GM04503 (cell line): ENCODE results near the gene MARCKSL1.
"Not testable (repeated sequence)": the region's sequence is repeated elsewhere in the genome, so short reads cannot be mapped to it uniquely, and the experiment has no call there.

Experiments
- DNase-seq: peaks from one replicate; pipeline ENCODE4 v3.0.0-alpha.2; 2012; ENCODE audit warnings: low read depth

Gene MARCKSL1

GRCh38 chr1:32333251-32333963 lies 2.6 kb downstream of the MARCKSL1 start:
- DNase-seq, result no peak

- DNase-seq, result no peak
Measured at GRCh38 chr1:32332290-32333079, 3.5 kb downstream of the MARCKSL1 start.

DNA sequence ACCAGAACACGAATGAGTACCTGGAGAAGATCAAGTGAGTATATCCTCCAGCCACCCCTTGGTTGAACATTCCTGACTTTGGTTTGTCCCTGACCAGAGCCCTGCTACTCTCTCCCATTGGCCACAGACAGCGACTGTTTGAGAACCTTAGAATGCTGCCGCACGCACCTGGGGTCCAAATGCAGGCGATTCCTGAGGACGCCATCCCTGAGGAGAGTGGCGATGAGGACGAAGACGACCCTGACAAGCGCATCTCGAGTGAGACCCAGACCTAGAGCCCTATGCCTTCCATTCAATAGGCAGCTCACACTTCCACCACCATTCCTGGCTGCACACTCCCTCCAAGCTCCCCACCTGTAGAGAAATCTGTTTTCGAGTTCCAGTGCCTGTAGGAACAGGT lies 4.5 kb downstream of the MARCKSL1 start:
- no peak for DNase-seq

DNA sequence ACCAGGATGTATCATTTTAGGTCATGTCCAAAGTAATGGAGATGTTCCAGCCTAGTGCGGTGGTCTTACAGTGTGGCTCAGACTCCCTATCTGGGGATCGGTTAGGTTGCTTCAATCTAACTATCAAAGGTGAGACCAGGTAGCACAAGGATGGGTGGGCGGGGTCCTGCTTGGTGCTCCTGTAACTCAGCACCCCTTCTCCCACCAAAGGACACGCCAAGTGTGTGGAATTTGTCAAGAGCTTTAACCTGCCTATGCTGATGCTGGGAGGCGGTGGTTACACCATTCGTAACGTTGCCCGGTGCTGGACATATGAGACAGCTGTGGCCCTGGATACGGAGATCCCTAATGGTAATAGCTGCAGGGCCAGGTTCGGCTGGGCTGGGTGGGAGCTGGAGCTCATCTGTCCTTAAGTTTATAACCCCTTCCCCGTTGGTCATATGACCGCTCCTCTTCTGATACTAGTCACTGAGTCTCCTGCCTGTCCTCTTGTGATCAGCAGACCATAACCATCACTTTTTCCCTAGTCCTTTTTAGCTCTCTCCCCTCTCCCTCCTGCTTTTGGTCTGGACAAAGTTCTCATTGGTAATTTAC lies 5.4 kb downstream of the MARCKSL1 start:
- no peak for DNase-seq

- DNase-seq, result no peak
Measured at GRCh38 chr1:32329931-32330466, 6.0 kb downstream of the MARCKSL1 start.

GRCh38 chr1:32327204-32327603 lies 8.8 kb downstream of the MARCKSL1 start:
- no peak for DNase-seq

GRCh38 chr1:32321712-32322291 lies 14.2 kb downstream of the MARCKSL1 start:
- no peak for DNase-seq

- no peak for DNase-seq
Measured at GRCh38 chr1:32318127-32318869, 17.7 kb downstream of the MARCKSL1 start.

GRCh38 chr1:32316903-32317277 lies 19.1 kb downstream of the MARCKSL1 start:
- DNase-seq, result no peak

DNA sequence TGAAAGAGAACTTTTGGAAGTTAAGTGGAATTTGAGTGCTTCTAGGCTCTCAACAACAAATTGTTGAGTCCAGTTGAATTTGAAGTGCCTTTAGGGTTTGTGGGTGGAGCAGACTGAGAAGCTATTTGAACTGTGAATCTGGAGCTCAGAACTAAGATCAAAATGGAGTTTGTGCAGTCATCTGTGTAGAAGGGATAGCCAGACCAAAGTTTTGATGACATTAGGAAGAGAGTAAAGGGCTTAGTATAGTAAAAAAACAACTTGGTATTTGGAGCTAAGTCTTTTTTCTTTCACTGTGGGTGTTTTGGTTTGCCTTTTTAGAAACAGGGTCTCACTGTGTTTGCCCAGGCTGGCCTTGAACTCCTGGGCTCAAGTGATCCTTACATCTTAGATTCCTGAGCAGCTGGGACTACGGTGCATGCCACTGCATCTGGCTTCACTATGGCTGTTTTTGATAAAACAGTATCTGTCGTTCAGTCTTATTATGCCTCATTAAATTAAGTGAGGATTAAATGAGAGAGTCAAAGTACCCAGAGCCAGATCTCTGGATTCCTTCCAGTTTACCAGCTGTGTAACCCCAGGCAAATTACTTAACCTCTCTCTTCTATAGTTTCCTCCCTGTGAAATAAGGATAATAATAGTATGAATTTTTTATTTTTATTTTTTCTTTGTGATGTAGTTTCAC lies 24.2 kb downstream of the MARCKSL1 start:
- no peak for DNase-seq

DNA sequence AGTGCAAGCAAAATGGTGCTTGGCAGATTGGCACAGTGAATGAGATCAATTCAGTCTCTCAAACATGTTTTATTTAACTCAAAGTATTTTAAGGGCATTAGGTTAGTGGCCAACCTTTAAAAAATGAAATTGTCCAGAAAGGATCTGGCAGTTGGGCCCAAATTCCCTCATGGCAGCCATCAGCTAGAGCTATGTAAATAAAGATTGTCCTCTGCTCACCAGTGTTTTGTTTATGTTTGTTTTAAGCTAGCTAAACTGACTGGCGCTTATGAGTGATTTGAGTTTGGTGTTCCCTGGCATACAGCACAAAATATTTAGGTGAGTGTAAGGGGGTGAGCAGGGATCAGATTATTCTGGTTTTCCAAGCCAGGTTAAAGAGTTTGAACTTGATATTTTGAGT lies 26.1 kb downstream of the MARCKSL1 start:
- no peak for DNase-seq

GRCh38 chr1:32307324-32307723 lies 28.7 kb downstream of the MARCKSL1 start:
- DNase-seq, result peak; percentile 13

DNA sequence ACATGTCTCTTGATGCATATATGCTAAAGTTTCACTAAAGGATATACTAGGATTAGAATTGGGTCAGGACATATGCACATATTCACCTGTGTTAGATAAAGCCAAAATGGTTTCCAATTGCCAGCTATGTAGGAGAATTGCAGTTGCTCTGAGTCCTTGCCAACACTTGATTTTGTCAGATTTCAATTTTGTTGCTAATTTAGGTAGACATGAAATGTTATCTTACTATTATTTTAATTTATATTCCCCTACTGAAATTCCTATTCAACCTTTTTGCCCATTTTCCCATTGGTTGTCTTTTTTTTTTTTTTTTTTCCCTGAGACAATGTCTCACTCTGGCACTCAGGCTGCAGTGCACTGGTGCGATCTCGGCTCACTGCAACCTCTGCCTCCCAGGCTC lies 30.7 kb downstream of the MARCKSL1 start:
- DNase-seq, result no peak

GRCh38 chr1:32303997-32304622 lies 31.9 kb downstream of the MARCKSL1 start:
- peak; percentile 34 for DNase-seq

DNA sequence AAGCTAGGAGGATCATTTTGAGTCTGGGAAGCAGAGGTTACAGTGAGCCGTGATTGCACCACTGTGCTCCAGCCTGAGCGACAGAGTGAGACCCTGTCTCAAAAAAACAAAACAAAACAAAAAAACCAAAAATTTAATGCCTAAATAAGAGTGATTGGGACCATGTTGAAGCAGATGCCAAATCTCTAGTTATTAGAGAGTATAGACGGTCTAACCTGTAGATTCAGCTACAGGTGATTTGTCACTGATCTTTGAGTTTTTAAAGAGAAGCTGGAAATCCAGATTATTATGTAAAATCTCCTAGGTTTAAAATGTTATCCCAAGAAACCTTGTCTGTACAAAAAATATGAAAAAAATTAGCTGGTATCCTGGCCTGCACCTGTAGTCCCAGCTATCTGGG lies 32.7 kb downstream of the MARCKSL1 start:
- no peak for DNase-seq

DNA sequence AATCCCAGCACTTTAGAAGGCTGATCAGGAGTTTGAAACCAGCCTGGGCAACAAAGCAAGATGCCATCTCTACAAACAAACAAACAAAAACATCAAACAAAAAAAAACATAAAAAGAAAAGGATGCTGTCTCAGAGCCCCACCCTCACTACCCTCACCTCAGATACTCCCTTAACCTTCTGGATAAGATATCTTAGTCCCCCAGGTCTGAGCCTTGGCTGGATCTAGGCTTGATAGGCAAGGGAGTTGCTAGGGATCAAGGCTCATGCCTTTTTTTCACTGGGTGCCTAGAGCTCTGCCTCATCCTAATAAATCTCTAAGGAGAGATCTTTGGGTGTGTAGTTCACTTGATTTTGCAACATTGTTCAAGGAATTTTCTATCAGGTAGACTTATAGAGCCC lies 36.7 kb downstream of the MARCKSL1 start:
- no peak for DNase-seq

DNA sequence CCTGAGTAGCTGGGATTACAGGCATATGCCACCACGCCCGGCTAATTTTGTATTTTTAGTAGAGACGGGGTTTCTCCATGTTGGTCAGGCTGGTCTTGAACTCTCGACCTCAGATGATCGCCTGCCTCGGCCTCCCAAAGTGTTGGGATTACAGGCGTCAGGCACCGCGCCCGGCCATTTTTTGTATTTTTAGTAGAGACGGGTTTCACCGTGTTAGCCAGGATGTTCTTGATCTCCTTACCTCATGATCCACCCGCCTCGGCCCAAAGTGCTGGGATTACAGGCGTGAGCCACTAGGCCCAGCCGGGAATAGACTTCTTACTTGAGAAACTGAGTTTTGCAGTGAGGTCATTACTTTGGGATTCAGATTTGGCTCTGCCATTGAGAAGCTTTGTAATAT lies 37.8 kb downstream of the MARCKSL1 start:
- DNase-seq, result not testable (repeated sequence)

DNA sequence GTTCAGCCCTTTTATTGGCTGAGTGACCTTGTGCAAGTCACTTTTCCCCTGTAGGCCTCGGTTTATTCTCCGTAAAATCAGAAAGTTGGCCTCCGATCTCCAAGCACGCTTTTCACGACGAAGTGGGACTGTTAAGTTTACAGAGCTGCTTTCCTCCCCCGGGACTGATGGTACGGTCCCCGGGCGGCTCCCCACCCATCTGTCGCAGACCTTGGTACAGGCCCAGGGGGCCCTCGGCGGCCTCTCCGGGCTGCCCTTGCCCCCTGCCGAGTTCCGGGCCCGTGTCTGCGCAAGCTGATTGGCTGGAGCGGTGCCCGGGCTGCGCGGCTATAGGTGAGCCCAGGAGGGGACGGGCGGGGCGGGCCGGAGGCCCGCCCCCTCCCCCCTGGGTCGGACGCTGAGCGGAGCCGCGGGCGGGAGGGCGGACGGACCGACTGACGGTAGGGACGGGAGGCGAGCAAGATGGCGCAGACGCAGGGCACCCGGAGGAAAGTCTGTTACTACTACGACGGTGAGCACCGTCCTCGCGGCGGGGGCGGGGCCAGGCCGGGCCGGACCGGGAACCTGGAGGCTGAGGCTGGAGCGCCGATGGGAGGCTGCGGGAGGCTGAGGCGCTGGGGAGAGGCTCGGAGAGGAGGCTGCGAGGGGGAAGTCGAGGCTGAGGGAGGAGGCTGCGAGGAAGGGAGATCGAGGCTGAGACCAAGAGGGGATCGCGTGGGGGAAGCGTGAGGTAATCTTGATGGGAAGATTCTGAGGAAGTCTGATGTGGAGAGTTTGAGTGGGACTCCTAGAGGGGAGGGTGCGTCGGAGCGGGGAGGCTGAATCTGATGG lies 44.1 kb downstream of the MARCKSL1 start, which contains the start of gene HDAC1:
HDAC1 (plus strand) TSS at position 376 of the 831 bp plus-strand sequence; CDS start at position 463, 87 bp downstream.
- DNase-seq, result peak; percentile 61

DNA sequence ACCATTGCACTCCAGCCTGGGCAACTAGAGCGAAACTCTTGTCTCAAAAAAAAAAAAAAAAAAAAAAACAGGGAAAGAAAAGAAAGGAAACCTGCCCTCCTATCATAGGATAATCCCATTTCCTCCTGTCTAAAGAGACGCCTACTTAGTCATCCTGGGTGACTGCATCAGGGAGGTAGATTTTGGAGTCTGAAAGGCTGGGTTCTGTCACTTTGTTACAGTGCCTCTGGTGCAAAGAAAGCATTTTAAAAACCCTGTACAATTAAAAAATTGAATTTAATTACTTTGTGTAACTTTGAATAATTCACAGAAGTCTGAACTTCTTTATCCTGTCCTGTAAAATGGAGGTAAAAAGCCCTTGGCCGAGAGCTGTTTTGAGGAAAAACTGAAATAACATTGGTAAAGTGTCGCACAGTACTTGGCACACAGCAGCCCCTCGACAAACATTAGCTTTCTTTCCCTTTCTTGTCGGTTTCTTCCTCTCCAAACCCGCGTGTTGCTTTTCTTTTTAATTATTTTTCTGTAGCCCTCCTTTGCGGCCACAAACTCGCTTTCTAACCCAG lies 44.8 kb downstream of the MARCKSL1 start:
- DNase-seq, result no peak
